ENCODE measurements around the gene PRKCA. TPM values are rescaled to one million over a fixed set of nuclear protein-coding genes. Genes with fewer than 3 reads are reported as not detected.

Gene PRKCA
- total and polyA plus RNA-seq, 2 of the 13 experiments (the other 11 are each of a cell fraction or from before 2014, with no cell fraction given), result 18.5 to 21.5 TPM

GRCh38 chr17:66487981-66488468 is 185.6 kb downstream of the PRKCA start (continued):
- TF ChIP-seq RBFOX2 (IDR thresholded peaks at IDR 0.05; ENCODE audit: low read depth, low read length) (no peak), SOX6 (IDR thresholded peaks at IDR 0.05) (no peak), SOX6 (CRISPR knock-in tag; IDR thresholded peaks at IDR 0.05) (peak; percentile 38; the same call in 1 of the 2 replicates), ZBTB8A (CRISPR knock-in tag; IDR thresholded peaks at IDR 0.05; ENCODE audit: borderline replicate concordance, low read depth) (0 out of 2 replicates have a peak, but pooled peaks have one; percentile 48), SALL2 (CRISPR knock-in tag; IDR thresholded peaks at IDR 0.05) (no peak), ZNF749 (CRISPR knock-in tag; IDR thresholded peaks at IDR 0.05; ENCODE audit: borderline replicate concordance) (no peak), ZNF337 (CRISPR knock-in tag; IDR thresholded peaks at IDR 0.05; ENCODE audit: borderline replicate concordance, low read depth) (no peak), NR2F6 (IDR thresholded peaks at IDR 0.05) (0 out of 2 replicates have a peak, but pooled peaks have one; percentile 39), NR2F6 (CRISPR knock-in tag; IDR thresholded peaks at IDR 0.05) (no peak), ZNF101 (CRISPR knock-in tag; IDR thresholded peaks at IDR 0.05; ENCODE audit: borderline replicate concordance, low read depth) (0 out of 2 replicates have a peak, but pooled peaks have one; percentile 9), CEBPG (CRISPR knock-in tag; IDR thresholded peaks at IDR 0.05) (peak; percentile 14), ZSCAN5A (CRISPR knock-in tag; IDR thresholded peaks at IDR 0.05; ENCODE audit: borderline replicate concordance) (no peak), ZNF326 (CRISPR knock-in tag; IDR thresholded peaks at IDR 0.05; ENCODE audit: borderline replicate concordance) (no peak), ZNF382 (CRISPR knock-in tag; IDR thresholded peaks at IDR 0.05; ENCODE audit: borderline replicate concordance) (no peak), BCL6 (CRISPR knock-in tag; IDR thresholded peaks at IDR 0.05) (peak; percentile 20; the same call in 1 of the 2 replicates), DRAP1 (CRISPR knock-in tag; IDR thresholded peaks at IDR 0.05) (peak; percentile 16; the same call in 1 of the 2 replicates), SAP130 (CRISPR knock-in tag; IDR thresholded peaks at IDR 0.05; ENCODE audit: low read depth) (peak; percentile 23; the same call in 1 of the 2 replicates)
- TF ChIP-seq, protein P1, sequence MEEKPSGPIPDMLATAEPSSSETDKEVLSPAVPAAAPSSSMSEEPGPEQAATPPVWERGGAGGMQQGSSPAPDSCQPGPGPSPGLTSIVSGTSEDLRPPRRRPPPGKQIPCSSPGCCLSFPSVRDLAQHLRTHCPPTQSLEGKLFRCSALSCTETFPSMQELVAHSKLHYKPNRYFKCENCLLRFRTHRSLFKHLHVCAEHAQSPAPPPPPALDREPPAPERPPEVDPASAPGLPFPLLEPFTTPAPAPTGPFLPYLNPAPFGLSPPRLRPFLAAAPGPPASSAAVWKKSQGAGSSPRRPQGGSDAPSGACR (CRISPR knock-in tag; IDR thresholded peaks at IDR 0.05), result no peak
- TF ChIP-seq, protein P2, sequence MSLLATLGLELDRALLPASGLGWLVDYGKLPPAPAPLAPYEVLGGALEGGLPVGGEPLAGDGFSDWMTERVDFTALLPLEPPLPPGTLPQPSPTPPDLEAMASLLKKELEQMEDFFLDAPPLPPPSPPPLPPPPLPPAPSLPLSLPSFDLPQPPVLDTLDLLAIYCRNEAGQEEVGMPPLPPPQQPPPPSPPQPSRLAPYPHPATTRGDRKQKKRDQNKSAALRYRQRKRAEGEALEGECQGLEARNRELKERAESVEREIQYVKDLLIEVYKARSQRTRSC (CRISPR knock-in tag; IDR thresholded peaks at IDR 0.05; ENCODE audit: low read depth), result no peak
- TF ChIP-seq, protein P3, sequence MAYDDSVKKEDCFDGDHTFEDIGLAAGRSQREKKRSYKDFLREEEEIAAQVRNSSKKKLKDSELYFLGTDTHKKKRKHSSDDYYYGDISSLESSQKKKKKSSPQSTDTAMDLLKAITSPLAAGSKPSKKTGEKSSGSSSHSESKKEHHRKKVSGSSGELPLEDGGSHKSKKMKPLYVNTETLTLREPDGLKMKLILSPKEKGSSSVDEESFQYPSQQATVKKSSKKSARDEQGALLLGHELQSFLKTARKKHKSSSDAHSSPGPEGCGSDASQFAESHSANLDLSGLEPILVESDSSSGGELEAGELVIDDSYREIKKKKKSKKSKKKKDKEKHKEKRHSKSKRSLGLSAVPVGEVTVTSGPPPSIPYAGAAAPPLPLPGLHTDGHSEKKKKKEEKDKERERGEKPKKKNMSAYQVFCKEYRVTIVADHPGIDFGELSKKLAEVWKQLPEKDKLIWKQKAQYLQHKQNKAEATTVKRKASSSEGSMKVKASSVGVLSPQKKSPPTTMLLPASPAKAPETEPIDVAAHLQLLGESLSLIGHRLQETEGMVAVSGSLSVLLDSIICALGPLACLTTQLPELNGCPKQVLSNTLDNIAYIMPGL (CRISPR knock-in tag; IDR thresholded peaks at IDR 0.05; ENCODE audit: borderline replicate concordance in 1 of 2, low read depth in 1 of 2), result no peak
- TF ChIP-seq, protein P4, sequence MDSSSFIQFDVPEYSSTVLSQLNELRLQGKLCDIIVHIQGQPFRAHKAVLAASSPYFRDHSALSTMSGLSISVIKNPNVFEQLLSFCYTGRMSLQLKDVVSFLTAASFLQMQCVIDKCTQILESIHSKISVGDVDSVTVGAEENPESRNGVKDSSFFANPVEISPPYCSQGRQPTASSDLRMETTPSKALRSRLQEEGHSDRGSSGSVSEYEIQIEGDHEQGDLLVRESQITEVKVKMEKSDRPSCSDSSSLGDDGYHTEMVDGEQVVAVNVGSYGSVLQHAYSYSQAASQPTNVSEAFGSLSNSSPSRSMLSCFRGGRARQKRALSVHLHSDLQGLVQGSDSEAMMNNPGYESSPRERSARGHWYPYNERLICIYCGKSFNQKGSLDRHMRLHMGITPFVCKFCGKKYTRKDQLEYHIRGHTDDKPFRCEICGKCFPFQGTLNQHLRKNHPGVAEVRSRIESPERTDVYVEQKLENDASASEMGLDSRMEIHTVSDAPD (CRISPR knock-in tag; IDR thresholded peaks at IDR 0.05), result peak; percentile 41; the same call in 1 of the 2 replicates
- TF ChIP-seq, protein P5, sequence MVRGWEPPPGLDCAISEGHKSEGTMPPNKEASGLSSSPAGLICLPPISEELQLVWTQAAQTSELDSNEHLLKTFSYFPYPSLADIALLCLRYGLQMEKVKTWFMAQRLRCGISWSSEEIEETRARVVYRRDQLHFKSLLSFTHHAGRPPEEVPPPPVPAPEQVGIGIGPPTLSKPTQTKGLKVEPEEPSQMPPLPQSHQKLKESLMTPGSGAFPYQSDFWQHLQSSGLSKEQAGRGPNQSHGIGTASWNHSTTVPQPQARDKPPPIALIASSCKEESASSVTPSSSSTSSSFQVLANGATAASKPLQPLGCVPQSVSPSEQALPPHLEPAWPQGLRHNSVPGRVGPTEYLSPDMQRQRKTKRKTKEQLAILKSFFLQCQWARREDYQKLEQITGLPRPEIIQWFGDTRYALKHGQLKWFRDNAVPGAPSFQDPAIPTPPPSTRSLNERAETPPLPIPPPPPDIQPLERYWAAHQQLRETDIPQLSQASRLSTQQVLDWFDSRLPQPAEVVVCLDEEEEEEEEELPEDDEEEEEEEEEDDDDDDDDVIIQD (CRISPR knock-in tag; IDR thresholded peaks at IDR 0.05; ENCODE audit: low read depth), result peak; percentile 45; the same call in 1 of the 2 replicates

Measured in HepG2 (cell line).